Duodenal mucosa (tissue), 2 donors: ENCODE results near the gene ULK2.

ENCODE experiments used
- H3K27ac ChIP-seq: one replicate; pipeline ENCODE4 v1.7.0; 2013; ENCODE audit warnings: low read depth, low read length
- H3K27me3 ChIP-seq, 2 donors: one replicate each; pipeline ENCODE4 v1.7.0; 2013; ENCODE audit warnings: low read length in 2 of 2, control low read depth in 1 of 2; ENCODE audit not compliant: insufficient read depth in 2 of 2, control insufficient read depth in 1 of 2
- H3K36me3 ChIP-seq, 2 donors: one replicate each; pipeline ENCODE4 v1.7.0; 2013; ENCODE audit warnings: low read length in 2 of 2, control low read depth in 1 of 2; ENCODE audit not compliant: insufficient read depth in 2 of 2, control insufficient read depth in 1 of 2
- H3K4me1 ChIP-seq, 2 donors: one replicate each; pipeline ENCODE4 v1.7.0; 2013; ENCODE audit warnings: low read length in 2 of 2, control low read depth in 1 of 2; ENCODE audit not compliant: insufficient read depth in 2 of 2, control insufficient read depth in 1 of 2
- H3K4me3 ChIP-seq, 2 donors: one replicate each; pipeline ENCODE4 v1.7.0; 2013; ENCODE audit warnings: low read length in 2 of 2, low read depth in 1 of 2
- H3K9ac ChIP-seq, 2 donors: one replicate each; pipeline ENCODE4 v1.7.0; 2013; ENCODE audit warnings: low read length in 2 of 2, low read depth in 1 of 2
- H3K9me3 ChIP-seq, 2 donors: one replicate each; pipeline ENCODE4 v1.7.0; 2013; ENCODE audit warnings: low read length in 2 of 2, control low read depth in 1 of 2; ENCODE audit not compliant: control insufficient read depth in 1 of 2

The ULK2 gene

DNA sequence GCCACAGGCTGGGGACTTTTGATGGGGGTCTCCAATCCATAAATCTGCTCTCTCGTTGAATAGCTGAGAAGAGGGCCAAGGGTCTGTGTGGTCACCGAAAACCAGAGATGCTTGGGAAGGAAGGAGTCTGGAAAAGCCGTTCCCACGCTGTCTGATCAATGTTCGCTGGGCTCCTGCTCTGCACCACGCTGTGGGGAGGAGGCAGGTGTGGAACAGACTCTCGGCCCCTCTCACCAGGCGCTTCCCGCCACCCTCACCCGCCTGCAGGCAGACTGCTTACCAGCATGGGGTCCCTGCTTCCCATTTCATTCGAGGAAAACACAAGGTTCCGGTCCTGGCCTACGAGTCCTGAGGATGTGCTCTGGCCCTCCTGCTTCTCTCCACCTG lies 118.9 kb downstream of the ULK2 start:
- Histone ChIP-seq H3K4me1 (peaks cover 52 to 57% of the 10 kb centered on the region in 2 donors), H3K9me3 (no peaks in the 10 kb centered on the region), H3K27ac (no peak overlapping the region), H3K36me3 (no peaks in the 10 kb centered on the region), H3K4me3 (peak overlapping the region; percentile 11 to 32), H3K27me3 (no peaks in the 10 kb centered on the region), H3K9ac (no peak overlapping the region)

DNA sequence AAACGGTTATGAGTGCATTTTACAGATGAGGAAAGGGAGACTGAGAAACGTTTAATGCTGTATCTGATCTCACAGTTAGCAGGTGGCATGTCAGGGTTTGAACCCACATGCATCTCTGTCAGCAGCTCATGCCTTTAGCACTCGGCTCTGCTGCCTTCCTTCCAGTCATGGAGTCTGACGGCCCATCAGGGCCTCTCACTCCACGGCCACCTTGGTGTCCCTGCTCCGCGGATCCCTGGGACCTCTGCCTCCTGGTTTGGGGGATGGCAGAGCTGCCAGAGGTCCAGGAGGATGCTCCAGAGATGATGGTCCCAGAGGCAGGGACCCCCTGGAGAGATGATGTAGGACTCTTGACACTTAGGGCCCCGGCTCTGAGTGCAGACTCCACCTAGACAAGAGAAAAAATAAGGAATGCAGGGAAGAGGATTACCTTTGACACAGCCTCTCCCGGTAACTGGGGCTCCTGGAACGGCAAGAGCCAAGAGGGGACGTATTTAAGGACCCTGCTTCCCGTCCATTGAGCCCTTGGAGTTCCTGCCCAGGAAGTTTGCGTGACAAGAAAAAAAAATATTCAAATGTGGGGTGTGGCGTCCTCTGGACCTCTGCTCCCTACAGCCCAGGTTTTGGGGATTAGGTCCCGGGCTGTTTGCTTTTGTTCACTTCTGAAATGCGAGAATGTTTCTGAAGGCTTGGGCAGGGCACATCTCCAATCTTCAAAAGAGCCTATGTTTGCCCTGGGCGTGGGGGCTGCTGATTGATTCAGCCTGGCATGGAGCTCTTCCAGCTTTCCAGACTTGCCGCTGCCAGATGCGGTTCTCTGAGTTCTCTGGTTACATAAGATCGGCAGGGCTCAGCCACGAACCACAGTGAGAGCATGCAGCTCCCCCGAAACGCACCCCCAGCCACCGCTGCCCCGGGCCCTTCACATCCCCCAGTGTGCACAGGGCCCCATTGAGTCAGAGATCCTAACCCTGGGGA lies 119.6 kb downstream of the ULK2 start, which contains the start of gene ALDH3A1:
Gene ALDH3A1 (minus strand): TSS at position 470 of the 978 bp plus-strand sequence. CDS start 3,169 bp downstream, outside the sequence.
- H3K36me3 ChIP-seq, result no peaks in the 10 kb centered on the region
- H3K27me3 ChIP-seq, result no peaks in the 10 kb centered on the region
- H3K27ac ChIP-seq, result no peak within 1 kb of the TSS
- no peaks in the 10 kb centered on the region for H3K9me3 ChIP-seq
- H3K9ac ChIP-seq, result no peak within 1 kb of the TSS
- H3K4me3 ChIP-seq, result peak within 1 kb of the TSS; percentile 11 to 32
- H3K4me1 ChIP-seq, result peaks cover 45 to 50% of the 10 kb centered on the region in 2 donors

DNA sequence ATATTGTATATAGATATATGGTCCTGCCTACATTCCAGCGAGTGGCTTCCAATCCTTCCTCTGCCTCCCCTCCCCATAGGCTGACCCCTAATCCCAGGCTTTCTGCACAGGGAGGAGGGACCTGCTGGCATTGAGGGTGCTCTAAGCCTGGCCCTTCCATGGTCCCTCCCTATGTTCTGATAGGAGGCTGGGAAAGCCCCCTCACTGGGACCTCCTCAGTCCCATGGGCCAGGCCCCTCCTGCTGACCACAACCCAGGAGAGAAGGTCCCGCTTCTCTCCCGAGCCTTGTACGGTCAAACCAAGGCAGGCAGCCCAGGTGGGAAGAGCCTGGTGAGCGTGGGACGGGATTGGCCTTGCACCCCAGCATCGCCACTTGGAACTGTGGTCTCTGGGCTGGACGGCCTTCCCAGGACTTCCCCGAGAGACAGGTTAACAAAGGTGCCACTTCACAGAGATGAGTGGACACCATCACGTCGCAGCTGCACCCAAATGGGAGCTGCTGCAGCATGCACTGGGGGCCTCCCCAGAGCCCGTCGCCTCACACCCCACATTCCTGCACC lies 120.5 kb downstream of the ULK2 start:
- Histone ChIP-seq H3K9ac (no peak overlapping the region), H3K36me3 (no peaks in the 10 kb centered on the region), H3K27ac (no peak overlapping the region), H3K27me3 (no peaks in the 10 kb centered on the region), H3K4me3 (no peak overlapping the region), H3K4me1 (peaks cover 38 to 41% of the 10 kb centered on the region in 2 donors), H3K9me3 (no peaks in the 10 kb centered on the region)

DNA sequence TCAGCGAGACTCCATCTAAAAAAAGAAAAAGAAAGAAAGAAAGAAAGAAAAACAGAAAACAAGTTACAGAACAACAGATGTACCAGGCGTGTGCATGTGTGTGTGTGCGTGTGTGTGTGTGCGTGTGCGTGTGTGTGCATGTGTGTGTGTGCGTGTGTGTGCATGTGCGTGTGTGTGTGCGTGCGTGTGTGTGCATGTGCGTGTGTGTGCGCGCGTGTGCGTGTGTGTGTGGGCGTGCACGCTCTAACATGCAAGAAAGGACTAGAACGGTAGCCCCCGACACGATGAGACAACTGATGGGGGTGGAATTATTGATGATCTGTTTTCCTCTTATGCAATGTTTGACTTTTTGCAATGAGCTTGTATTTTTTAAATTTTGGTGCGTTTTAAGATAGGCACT lies 121.2 kb downstream of the ULK2 start:
- Histone ChIP-seq H3K9ac (no peak overlapping the region), H3K27me3 (no peaks in the 10 kb centered on the region), H3K4me1 (peaks cover 38 to 41% of the 10 kb centered on the region in 2 donors), H3K27ac (no peak overlapping the region), H3K36me3 (no peaks in the 10 kb centered on the region), H3K4me3 (no peak overlapping the region), H3K9me3 (no peaks in the 10 kb centered on the region)

DNA sequence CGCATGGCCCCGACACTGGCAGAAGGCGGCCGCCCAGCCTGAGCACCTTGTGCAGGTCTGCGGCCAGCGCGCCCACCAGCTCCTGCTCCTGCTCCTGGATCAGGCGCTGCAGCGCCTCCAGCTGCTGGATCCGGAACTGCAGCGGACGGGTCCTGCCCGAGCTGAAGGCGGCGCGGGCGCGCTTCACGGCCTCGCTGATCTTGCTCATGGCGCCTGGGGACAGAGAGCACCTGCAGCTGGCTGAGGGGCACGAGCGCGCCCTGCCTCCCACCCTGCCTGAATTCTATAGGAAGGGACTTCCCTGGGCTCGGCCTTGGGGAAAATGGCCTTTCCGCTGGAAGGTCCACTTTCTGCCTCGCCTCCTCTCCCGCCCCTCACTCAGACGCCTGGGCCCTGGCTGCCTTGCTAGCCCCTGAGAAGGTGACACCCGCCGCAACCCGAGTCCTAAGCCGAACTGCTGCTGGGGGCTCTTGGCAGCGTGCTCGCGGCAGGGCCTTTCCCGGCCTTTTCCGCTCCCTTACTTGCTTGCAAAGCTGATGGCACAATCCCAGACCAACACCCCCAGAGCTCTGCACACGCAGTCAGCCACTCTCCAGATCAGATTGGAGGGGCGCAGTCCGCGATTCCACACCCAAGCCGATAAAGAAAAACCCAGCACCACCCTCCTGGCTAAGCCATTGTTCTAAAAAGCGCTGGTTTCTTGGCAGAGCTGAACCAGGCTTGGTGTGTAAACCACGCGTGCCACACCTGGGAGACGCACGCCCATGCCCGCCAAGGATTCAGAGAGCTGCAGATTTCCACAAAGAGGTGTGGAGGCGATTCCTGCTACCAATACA lies 122.6 kb downstream of the ULK2 start:
- peak overlapping the region; percentile 60 to 66 for H3K4me3 ChIP-seq
- no peaks in the 10 kb centered on the region for H3K27me3 ChIP-seq
- peak overlapping the region; percentile 50 to 66 for H3K9ac ChIP-seq
- H3K36me3 ChIP-seq, result no peaks in the 10 kb centered on the region
- H3K27ac ChIP-seq, result peak overlapping the region; percentile 64
- peaks cover 38 to 41% of the 10 kb centered on the region in 2 donors for H3K4me1 ChIP-seq
- no peaks in the 10 kb centered on the region for H3K9me3 ChIP-seq

DNA sequence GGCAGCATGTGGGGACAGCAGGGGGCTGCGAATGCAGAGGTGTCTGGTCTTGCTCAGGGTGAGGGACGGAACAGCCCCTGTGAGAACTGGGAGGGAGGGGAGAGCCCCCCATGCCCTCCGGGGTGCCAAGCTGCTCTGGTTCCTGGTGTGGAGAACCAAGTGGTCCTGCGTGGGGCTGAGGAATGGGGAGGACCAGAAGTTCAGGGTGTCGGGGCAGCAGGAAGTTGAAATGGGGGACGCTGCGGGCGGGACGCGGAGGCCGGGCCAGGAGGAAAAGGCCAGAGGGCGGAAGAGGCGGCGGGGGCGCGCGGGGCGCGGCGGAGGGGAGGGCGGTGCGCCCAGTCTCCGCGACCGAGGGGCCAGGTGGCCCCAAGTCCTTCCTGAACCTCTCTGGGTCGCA lies 123.2 kb downstream of the ULK2 start:
- Histone ChIP-seq H3K9me3 (no peaks in the 10 kb centered on the region), H3K27me3 (no peaks in the 10 kb centered on the region), H3K4me3 (peak overlapping the region; percentile 59 to 66), H3K27ac (no peak overlapping the region), H3K36me3 (no peaks in the 10 kb centered on the region), H3K9ac (peak overlapping the region; percentile 53 to 64), H3K4me1 (peaks cover 38 to 41% of the 10 kb centered on the region in 2 donors)

DNA sequence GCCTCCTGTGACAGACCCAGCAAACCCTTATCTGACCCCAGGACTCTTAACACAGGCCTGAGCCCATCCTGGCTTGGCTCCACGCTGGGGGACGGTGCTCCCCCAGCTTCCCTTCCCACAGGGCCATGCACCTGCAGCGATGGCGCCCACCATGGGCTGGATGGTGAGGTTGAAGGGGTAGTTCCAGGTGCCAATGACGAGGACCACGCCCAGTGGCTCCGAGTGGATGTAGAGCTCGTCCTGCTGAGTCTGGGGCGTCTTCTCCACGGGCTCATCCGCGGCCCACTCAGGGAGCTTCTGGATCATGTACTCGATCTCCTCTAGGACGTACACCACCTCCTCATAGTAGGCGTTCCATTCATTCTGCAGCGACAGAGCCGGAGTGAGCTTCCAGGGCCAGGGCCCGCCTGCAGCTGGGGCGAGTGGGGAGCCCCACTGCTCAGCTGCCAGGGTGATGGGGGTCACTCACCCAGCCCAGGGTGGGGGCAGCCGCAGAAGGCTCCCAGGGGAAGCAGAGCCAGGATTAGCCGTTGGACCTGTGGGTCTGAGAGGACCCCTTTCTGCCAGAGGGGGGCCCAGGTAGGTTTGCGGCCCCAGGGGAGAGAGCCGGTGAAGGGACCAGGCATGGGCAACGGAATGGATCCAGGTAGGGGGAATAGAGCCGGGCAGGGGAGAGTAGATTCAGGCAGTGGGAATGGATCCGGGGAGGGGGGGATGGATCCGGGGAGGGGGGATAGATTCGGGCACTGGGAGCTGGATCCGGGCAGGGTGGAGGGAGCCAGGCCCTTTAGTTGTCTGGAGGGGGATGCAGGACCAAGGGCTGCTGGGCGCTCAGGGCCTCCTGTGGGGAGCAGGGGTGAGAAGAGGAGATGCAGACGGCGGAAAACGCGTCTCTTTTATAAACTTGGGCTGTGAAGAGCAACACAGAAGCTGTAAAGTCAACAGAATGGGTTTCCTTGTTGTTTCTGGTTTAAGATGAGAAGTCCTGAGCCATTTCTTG lies 124.3 kb downstream of the ULK2 start:
- H3K27ac ChIP-seq, result no peak overlapping the region
- no peak overlapping the region for H3K4me3 ChIP-seq
- H3K9me3 ChIP-seq, result no peaks in the 10 kb centered on the region
- H3K27me3 ChIP-seq, result no peaks in the 10 kb centered on the region
- no peak overlapping the region for H3K9ac ChIP-seq
- no peaks in the 10 kb centered on the region for H3K36me3 ChIP-seq
- H3K4me1 ChIP-seq, result peaks cover 31 to 34% of the 10 kb centered on the region in 2 donors

DNA sequence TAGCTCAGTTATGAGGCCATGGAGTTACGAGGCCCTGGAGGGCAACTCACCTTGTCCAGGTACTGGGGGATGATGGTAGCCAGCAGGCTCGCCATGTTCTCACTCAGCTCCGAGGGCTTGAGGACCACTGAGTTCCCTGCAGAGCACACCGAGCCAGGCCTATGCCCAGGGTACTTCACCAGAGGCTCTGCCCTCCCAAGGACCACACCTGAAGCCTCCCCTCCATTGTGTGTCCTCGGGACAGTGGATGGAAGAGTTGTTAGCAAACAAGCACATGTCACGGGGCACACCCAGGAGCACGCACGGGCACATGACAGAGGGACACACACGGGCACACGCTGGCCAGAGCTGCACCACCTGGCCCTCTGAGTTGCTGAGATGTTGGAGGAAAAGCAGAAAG lies 125.2 kb downstream of the ULK2 start:
- Histone ChIP-seq H3K9ac (no peak overlapping the region), H3K36me3 (no peaks in the 10 kb centered on the region), H3K4me3 (no peak overlapping the region), H3K27ac (no peak overlapping the region), H3K4me1 (peaks cover 22 to 25% of the 10 kb centered on the region in 2 donors), H3K27me3 (no peaks in the 10 kb centered on the region), H3K9me3 (no peaks in the 10 kb centered on the region)

DNA sequence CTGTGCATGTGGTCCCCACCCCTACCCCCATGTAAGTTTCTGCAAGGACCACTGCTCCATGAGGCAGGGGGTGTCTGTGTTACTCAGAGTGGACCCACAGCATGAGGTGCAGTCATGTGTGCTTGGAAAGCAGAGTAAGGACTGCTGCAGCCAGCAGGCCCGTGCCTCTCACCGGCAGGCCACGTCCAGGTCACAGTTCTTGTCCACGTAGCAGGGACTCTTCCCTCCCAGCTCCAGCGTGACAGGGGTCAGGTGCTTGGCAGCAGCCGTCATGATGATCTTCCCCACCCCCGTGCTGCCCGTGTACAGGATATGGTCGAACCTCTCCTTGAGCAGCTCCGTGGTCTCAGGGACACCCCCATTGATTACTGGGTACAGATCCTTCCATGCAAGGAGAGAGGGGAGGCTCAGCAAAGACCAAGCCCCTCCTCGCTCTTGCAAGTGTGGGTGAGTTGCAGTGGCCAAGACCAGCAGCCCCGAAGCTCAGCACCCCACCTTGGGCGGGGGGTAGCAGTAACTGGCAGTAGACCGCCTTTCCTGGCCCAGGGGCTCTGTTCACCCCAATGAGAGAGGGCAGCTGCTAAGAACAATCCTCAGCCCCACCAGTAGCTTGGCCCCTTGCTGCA lies 125.8 kb downstream of the ULK2 start:
- Histone ChIP-seq H3K27me3 (no peaks in the 10 kb centered on the region), H3K36me3 (no peaks in the 10 kb centered on the region), H3K4me3 (no peak overlapping the region), H3K9me3 (no peaks in the 10 kb centered on the region), H3K4me1 (peaks cover 19 to 20% of the 10 kb centered on the region in 2 donors), H3K27ac (no peak overlapping the region), H3K9ac (no peak overlapping the region)
